Measurements from ENCODE around the gene IFIH1. TPM values are rescaled to one million over a fixed set of nuclear protein-coding genes. Genes with fewer than 3 reads are reported as not detected.

The IFIH1 gene
- total RNA-seq, 1 experiment from 2014 or later: 7.8 TPM

DNA sequence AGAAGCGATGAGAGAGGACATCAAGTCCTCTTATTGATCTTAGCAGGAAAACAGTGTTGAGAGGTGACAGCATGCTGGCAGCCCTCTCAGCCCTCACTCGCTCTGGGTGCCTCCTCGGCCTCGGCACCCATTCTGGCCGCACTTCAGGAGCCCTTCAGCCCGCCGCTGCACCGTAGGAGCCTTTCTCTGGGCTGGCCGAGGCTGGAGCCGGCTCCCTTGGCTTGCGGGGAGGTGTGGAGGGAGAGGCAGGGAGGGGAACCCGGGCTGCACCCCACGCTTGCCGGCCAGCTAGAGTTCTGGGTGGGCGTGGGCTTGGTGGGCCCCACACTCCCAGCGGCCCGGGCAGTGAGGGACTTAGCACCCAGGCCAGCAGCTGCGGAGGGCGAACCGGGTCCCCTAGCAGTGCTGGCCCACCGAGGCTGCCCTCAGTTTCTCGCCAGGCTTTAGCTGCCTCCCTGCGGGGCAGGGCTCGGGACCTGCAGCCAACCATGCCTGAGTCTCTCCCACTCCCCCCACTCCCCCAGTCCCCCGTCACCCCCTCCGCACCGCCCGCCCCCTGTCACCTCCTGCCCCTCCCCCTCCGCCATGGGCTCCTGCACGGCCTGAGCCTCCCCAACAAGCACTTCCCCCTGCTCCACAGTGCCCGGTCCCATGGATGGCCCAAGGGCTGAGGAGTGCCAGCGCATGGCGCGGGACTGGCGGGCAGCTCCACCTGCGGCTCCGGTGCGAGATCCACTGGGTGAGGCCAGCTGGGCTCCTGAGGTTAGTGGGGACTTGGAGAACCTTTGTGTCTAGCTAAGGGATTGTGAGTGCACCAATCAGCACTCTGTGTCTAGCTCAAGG, 83.6 kb downstream of the IFIH1 start:
- H3K36me3 ChIP-seq (ENCODE audit: low read depth, low read length): no peaks in the 10 kb centered on the region
- POLR2A ChIA-PET (ENCODE audit: unreplicated experiment): no interaction called here
- H4K20me1 ChIP-seq (ENCODE audit: low read length): no peaks in the 10 kb centered on the region
- no peak overlapping the region for H2AFZ ChIP-seq (ENCODE audit: low read length)
- no peaks in the 10 kb centered on the region for H3K9me2 ChIP-seq (replicated peaks; ENCODE audit: low read length)
- H3K9me3 ChIP-seq (ENCODE audit: low read length): no peaks in the 10 kb centered on the region
- TF ChIP-seq EZH2 (IDR thresholded peaks at IDR 0.05; ENCODE audit: low read length, unreplicated experiment) (no peak), EZH2phosphoT487 (IDR thresholded peaks at IDR 0.05; ENCODE audit: borderline replicate concordance, low read length) (no peak)
- TF ChIP-seq, protein P1, sequence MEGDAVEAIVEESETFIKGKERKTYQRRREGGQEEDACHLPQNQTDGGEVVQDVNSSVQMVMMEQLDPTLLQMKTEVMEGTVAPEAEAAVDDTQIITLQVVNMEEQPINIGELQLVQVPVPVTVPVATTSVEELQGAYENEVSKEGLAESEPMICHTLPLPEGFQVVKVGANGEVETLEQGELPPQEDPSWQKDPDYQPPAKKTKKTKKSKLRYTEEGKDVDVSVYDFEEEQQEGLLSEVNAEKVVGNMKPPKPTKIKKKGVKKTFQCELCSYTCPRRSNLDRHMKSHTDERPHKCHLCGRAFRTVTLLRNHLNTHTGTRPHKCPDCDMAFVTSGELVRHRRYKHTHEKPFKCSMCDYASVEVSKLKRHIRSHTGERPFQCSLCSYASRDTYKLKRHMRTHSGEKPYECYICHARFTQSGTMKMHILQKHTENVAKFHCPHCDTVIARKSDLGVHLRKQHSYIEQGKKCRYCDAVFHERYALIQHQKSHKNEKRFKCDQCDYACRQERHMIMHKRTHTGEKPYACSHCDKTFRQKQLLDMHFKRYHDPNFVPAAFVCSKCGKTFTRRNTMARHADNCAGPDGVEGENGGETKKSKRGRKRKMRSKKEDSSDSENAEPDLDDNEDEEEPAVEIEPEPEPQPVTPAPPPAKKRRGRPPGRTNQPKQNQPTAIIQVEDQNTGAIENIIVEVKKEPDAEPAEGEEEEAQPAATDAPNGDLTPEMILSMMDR (conservative IDR thresholded peaks at IDR 0.05; ENCODE audit: low read depth, low read length): no peak
- ATAC-seq (no peak), DNase-seq (no peak)
- H3K4me1 ChIP-seq (ENCODE audit: insufficient read depth, low read length): no peaks in the 10 kb centered on the region
- H3K4me2 ChIP-seq (ENCODE audit: low read length): no peak overlapping the region
- BruUV-seq (replicated peaks): no TSS peak
- no peak overlapping the region for H3K9ac ChIP-seq (ENCODE audit: low read length)
- CTCF ChIA-PET: no interaction called here
- no peak overlapping the region for H3K4me3 ChIP-seq (ENCODE audit: low read length)
- H3K79me2 ChIP-seq (ENCODE audit: low read length): no peaks in the 10 kb centered on the region
- no peaks in the 10 kb centered on the region for H3K27me3 ChIP-seq (ENCODE audit: low read length)
- intact Hi-C loops (cut with micrococcal nuclease): no loop called here
- no peaks in the 10 kb centered on the region for H3F3A ChIP-seq (ENCODE audit: low read length, unreplicated experiment)
- no peak overlapping the region for H3K27ac ChIP-seq (ENCODE audit: low read length)

DNA sequence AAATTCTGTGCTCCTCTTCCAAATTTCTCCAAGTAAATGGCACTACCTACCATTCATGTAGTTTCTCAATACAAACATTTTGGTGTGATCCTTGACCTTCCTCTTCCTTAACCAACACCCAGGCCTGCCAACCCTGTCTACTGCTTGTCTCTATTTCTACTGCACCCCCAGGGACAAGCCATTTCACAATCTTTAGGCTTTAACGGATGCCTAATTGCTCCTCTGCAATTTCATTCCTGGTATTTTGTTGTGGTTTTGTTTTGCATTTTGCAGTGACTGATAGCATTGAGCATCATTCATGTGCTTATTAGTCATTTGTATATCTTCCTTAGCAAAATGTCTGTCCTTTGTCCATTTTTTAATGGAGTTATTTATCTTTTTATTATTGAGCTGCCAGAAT, 85.3 kb downstream of the IFIH1 start:
- H3K9ac ChIP-seq (ENCODE audit: low read length): no peak overlapping the region
- intact Hi-C loops (cut with micrococcal nuclease): no loop called here
- H3K4me1 ChIP-seq (ENCODE audit: insufficient read depth, low read length): no peaks in the 10 kb centered on the region
- H3K36me3 ChIP-seq (ENCODE audit: low read depth, low read length): no peaks in the 10 kb centered on the region
- POLR2A ChIA-PET (ENCODE audit: unreplicated experiment): no interaction called here
- H4K20me1 ChIP-seq (ENCODE audit: low read length): no peaks in the 10 kb centered on the region
- CTCF ChIA-PET: interaction anchor here (0.7 kb wide), 1 partner anchor 66 kb away, joined by 5 read pairs; no protein-coding TSS in a partner anchor
- H2AFZ ChIP-seq (ENCODE audit: low read length): no peak overlapping the region
- H3K27ac ChIP-seq (ENCODE audit: low read length): no peak overlapping the region
- DNase-seq (no peak), ATAC-seq (no peak)
- H3F3A ChIP-seq (ENCODE audit: low read length, unreplicated experiment): no peaks in the 10 kb centered on the region
- H3K27me3 ChIP-seq (ENCODE audit: low read length): no peaks in the 10 kb centered on the region
- H3K79me2 ChIP-seq (ENCODE audit: low read length): no peaks in the 10 kb centered on the region
- TF ChIP-seq EZH2 (IDR thresholded peaks at IDR 0.05; ENCODE audit: low read length, unreplicated experiment): no peak
- TF ChIP-seq, protein P1 (conservative IDR thresholded peaks at IDR 0.05; ENCODE audit: low read depth, low read length): no peak
- TF ChIP-seq EZH2phosphoT487 (IDR thresholded peaks at IDR 0.05; ENCODE audit: borderline replicate concordance, low read length): no peak
- no peak overlapping the region for H3K4me3 ChIP-seq (ENCODE audit: low read length)
- H3K4me2 ChIP-seq (ENCODE audit: low read length): no peak overlapping the region
- H3K9me3 ChIP-seq (ENCODE audit: low read length): no peaks in the 10 kb centered on the region
- H3K9me2 ChIP-seq (replicated peaks; ENCODE audit: low read length): no peaks in the 10 kb centered on the region
- BruUV-seq (replicated peaks): no TSS peak

DNA sequence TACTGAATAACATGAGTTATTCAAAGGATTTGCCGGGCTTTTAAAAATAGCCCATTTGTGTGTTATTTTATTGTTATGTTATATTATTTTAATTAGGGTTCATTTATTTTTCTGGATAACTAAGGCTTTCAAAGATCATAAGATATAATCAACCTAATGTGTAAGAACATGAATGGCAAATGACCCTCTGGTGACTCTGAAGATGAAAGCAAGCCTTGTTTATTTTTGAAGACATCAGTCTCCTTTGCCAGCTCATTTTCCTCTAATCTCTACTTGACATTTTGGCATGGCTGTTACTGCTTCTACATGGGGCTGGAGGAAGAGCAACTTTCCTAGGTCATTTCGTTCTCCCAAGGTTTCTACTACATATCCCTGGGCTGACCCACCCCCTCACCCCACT, 85.8 kb downstream of the IFIH1 start:
- Histone ChIP-seq H3K27me3 (ENCODE audit: low read length) (no peaks in the 10 kb centered on the region), H3K4me2 (ENCODE audit: low read length) (no peak overlapping the region), H4K20me1 (ENCODE audit: low read length) (no peaks in the 10 kb centered on the region), H3K27ac (ENCODE audit: low read length) (no peak overlapping the region), H3K9me3 (ENCODE audit: low read length) (no peaks in the 10 kb centered on the region), H3K4me1 (ENCODE audit: insufficient read depth, low read length) (no peaks in the 10 kb centered on the region), H3K36me3 (ENCODE audit: low read depth, low read length) (no peaks in the 10 kb centered on the region), H3K4me3 (ENCODE audit: low read length) (no peak overlapping the region), H2AFZ (ENCODE audit: low read length) (no peak overlapping the region), H3K79me2 (ENCODE audit: low read length) (no peaks in the 10 kb centered on the region), H3F3A (ENCODE audit: low read length, unreplicated experiment) (no peaks in the 10 kb centered on the region), H3K9ac (ENCODE audit: low read length) (no peak overlapping the region), H3K9me2 (replicated peaks; ENCODE audit: low read length) (no peaks in the 10 kb centered on the region)
- POLR2A ChIA-PET (ENCODE audit: unreplicated experiment): no interaction called here
- ATAC-seq (no peak), DNase-seq (no peak)
- no TSS peak for BruUV-seq (replicated peaks)
- CTCF ChIA-PET: no interaction called here
- TF ChIP-seq EZH2phosphoT487 (IDR thresholded peaks at IDR 0.05; ENCODE audit: borderline replicate concordance, low read length): no peak
- TF ChIP-seq, protein P1 (conservative IDR thresholded peaks at IDR 0.05; ENCODE audit: low read depth, low read length): no peak
- intact Hi-C loops (cut with micrococcal nuclease): no loop called here
